Midbrain (tissue), 1 donor: ENCODE measurements around the gene ECPAS.
"Not testable (repeated sequence)": the region's sequence is repeated elsewhere in the genome, so short reads cannot be mapped to it uniquely, and the experiment has no call there.

Experiments
- DNase-seq: peaks from one replicate; lab custom pipeline; 2025; lab: John Stamatoyannopoulos, UW

The ECPAS gene

DNA sequence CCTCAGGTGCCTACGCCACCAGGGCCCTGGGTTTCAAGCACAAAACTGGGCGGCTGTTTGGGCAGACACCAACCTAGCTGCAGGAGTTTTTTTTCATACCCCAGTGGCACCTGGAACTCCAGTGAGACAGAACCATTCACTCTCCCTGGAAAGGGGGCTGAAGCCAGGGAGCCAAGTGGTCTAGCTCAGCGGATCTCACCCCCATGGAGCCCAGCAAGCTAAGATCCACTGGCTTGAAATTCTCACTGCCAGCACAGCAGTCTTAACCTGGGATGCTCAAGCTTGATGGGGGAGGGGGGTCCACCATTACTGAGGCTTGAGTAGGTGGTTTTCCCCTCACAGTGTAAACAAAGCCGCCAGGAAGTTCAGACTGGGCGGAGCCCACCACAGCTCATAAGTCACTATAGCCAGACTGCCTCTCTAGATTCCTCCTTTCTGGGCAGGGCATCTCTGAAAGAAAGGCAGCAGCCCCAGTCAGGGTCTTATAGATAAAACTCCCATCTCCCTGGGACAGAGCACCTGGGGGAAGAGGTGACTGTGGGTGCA lies 149.8 kb downstream of the ECPAS start:
- not testable (repeated sequence) for DNase-seq

DNA sequence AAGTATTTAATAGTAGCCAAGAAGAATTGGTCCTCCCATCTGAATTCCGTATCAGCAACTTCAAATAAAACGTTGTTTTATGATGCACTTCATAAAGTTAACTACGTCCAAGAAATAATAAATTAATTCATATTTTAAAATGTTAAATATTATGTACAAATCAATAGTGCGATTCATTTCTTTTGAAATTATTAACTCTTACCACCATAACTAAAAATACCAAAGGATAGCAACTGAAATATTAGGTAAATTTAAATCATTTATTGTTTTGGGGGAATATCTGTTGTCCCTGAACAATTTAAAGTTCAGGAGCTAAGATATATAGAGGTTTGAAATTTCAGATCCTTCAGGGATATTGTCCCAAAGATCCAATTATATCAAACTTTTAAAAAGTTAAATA lies 154.1 kb downstream of the ECPAS start, which contains the start of gene OR2K2:
OR2K2 (minus strand) TSS at position 101 of the 400 bp plus-strand sequence. CDS start 1,791 bp downstream, outside the sequence.
- DNase-seq: no peak

DNA sequence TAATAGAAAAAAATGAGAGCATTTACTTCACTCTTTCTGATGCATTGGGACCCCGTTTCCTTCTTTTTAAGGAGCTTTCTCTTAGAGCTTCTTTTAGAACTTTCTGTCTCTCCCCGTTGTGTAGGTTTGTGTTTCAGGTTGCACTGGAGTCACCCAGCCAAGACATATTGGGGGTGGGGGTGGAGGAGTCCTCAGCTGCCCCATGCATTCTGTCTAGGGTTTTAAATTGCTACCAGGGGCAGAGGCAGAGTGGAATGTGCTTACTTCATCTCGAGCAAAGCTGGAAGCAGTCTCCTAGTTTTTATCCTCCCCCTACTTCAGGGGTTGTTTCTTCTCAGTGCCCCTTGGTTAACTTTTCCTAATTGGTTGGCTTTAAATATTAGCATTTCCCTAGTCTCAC lies 163.6 kb downstream of the ECPAS start:
- DNase-seq: no peak

DNA sequence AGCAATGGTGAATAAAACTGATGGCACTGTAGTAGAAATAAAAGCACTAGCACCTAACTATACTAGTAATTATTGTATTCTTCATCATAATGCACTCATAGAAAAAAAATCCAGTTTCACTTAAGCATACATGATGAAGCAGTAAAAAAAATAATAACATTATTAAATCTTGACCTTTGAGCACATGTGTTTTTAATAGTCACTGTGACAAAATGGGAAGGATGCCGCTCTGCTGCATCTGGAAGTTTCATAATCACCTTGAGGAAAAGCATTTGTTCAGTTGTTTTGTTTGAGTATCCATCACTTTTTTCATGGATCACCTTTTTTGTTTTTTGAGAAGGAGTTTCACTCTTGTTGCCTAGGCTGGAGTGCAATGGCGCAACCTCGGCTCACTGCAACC lies 167.4 kb downstream of the ECPAS start:
- DNase-seq: no peak
